Spleen (tissue), 11 donors: ENCODE measurements around the gene ZSCAN29. TPM values are rescaled to one million over a fixed set of nuclear protein-coding genes. Genes with fewer than 3 reads are reported as not detected.

ENCODE experiments used
- DNase-seq: peaks from one replicate; pipeline ENCODE4 v3.0.0-alpha.2; 2020
- H3K27ac ChIP-seq, 8 donors: fragments of 200-600 bp; sonication (generic) in 7 of 8; 1 replicate in 4 of 8; 2 replicates in 4 of 8; pipeline versions ENCODE4 v1.5.0 to v1.8.0; 2016 to 2021; ENCODE audit warnings: inconsistent platforms in 4 of 8, mild to moderate bottlenecking in 4 of 8, moderate library complexity in 1 of 8
- H3K27me3 ChIP-seq, 7 donors: fragments of 200-600 bp; sonication (generic) in 6 of 7; replicated peaks in 1 of 7; 1 replicate in 4 of 7; 2 replicates in 3 of 7; pipeline versions ENCODE4 v1.5.0 to v1.8.0; 2016 to 2021; ENCODE audit warnings: inconsistent platforms in 3 of 7, mild to moderate bottlenecking in 1 of 7
- H3K36me3 ChIP-seq, 6 donors: fragments of 200-600 bp; sonication (generic) in 5 of 6; 1 replicate in 4 of 6; 2 replicates in 2 of 6; pipeline versions ENCODE4 v1.5.0 to v1.8.0; 2016 to 2021; ENCODE audit warnings: inconsistent platforms in 2 of 6
- H3K4me1 ChIP-seq, 6 donors: fragments of 200-600 bp; sonication (generic) in 5 of 6; 1 replicate in 3 of 6; 2 replicates in 3 of 6; pipeline versions ENCODE4 v1.5.0 to v1.8.0; 2016 to 2021; ENCODE audit warnings: inconsistent platforms in 3 of 6
- H3K4me3 ChIP-seq, 8 donors: fragments of 200-600 bp; sonication (generic) in 7 of 8; 1 replicate in 4 of 8; 2 replicates in 4 of 8; pipeline versions ENCODE4 v1.5.0 to v1.8.0; 2016 to 2021; ENCODE audit warnings: inconsistent platforms in 4 of 8, mild to moderate bottlenecking in 4 of 8, moderate library complexity in 2 of 8
- H3K9me3 ChIP-seq, 8 donors: fragments of 200-600 bp; sonication (generic) in 7 of 8; 1 replicate in 4 of 8; 2 replicates in 4 of 8; pipeline versions ENCODE4 v1.5.0 to v1.8.0; 2016 to 2021; ENCODE audit warnings: inconsistent platforms in 4 of 8
- CTCF ChIP-seq, 11 experiments: fragments of 200-600 bp in 7 of 11; fragments of 450-650 bp in 4 of 11; sonication (generic) in 4 of 11; IDR thresholded peaks in 8 of 11; conservative IDR thresholded peaks in 3 of 11; 1 replicate in 7 of 11; 2 replicates in 4 of 11; pipeline versions ENCODE4 v1.4.0 to v1.8.0; 2016 to 2021; ENCODE audit warnings: antibody characterized with exemption in 11 of 11, inconsistent platforms in 4 of 11, mild to moderate bottlenecking in 1 of 11
- POLR2A ChIP-seq, 3 donors: fragments of 450-650 bp; IDR thresholded peaks; one replicate each; pipeline ENCODE4 v1.5.1; 2017; ENCODE audit warnings: antibody characterized with exemption in 3 of 3, mild to moderate bottlenecking in 1 of 3
- POLR2AphosphoS5 ChIP-seq, 3 donors: sonication (generic); formaldehyde crosslinking; IDR thresholded peaks; one replicate each; pipeline ENCODE4 v1.5.1; 2017; ENCODE audit warnings: antibody characterized with exemption in 3 of 3
- WGBS, 5 donors: extraction: QIAGEN DNeasy Blood & Tissue Kit in 3 of 5; methylation state at CpG; one replicate each; pipeline versions ENCODE4 v1.1.5 to v1.1.7; 2013 to 2018; 5-methylcytosine and 5-hydroxymethylcytosine counted together
- intact Hi-C: fragments of 100-400 bp; cut with DNase I; formaldehyde crosslinking; loops from one replicate; pipeline ENCODE4 v1.15.0; 2023; ENCODE audit warnings: low total_unique reads
- polyA plus RNA-seq, 3 donors: library from polyadenylated mRNA; stranded (reverse); fragments of 200-250 nt; gene quantifications; one replicate each; pipeline ENCODE4 v1.2.1, GENCODE V29; 2013
- total RNA-seq, 7 donors: library from RNA; depleted of rRNA in 3 of 7; stranded (reverse); fragments of >200 nt in 3 of 7; fragmentation: NEBNext Ultra II Directional in 4 of 7; extraction: Animal tissue kit (Norgen Biotek cat#: 25700) in 4 of 7; gene quantifications; one replicate each; pipeline versions ENCODE4 v1.1.0 to v1.2.1, GENCODE V29; 2016 to 2021
- donor health status: healthy with polysubstance abuse.
- donor health status: DM: no; HTN: no; CAD: no; lungs with moderate emphysema.
- donor health status: DM: no; HTN: no; CAD: no.
- donor health status: Bipolar disorder and iron deficiency.
- donor health status: healthy.
- donor health status: DM: no; HTN: no; CAD: no.
- donor health status: DM: yes; HTN: yes; CAD: no.

The ZSCAN29 gene
- total and polyA plus RNA-seq, 10 donors, result 4.6 to 33.4 (median 23.1) TPM

GRCh38 chr15:43376017-43376705, 5.3 kb upstream of the ZSCAN29 start:
- 73 to 83% (median 79%) methylated on average over 13 of the region's 13 CpGs for WGBS, 5 donors
- intact Hi-C loops, result no loop called here
- TF ChIP-seq CTCF (IDR thresholded peaks at IDR 0.05 in 8 of 11, conservative IDR thresholded peaks at IDR 0.05 in 3 of 11), result peak; percentile 6 to 77 (median 65)
- no peak for TF ChIP-seq POLR2AphosphoS5 (IDR thresholded peaks at IDR 0.05)
- peaks cover 0 to 49% (median 14%) of the 10 kb centered on the region in 6 donors for H3K36me3 ChIP-seq
- DNase-seq, result no peak
- H3K9me3 ChIP-seq, result no peaks in the 10 kb centered on the region
- no peak overlapping the region for H3K27ac ChIP-seq
- H3K4me1 ChIP-seq, result peaks cover 7 to 30% (median 22%) of the 10 kb centered on the region in 6 donors
- no peak overlapping the region for H3K4me3 ChIP-seq
- H3K27me3 ChIP-seq, result no peaks in the 10 kb centered on the region

GRCh38 chr15:43370310-43370974, 401 bp downstream of the ZSCAN29 start:
- intact Hi-C loops, result no loop called here
- Histone ChIP-seq H3K36me3 (peaks cover 0 to 26% (median 24%) of the 10 kb centered on the region in 6 donors), H3K27ac (peak overlapping the region; percentile 61 to 89 (median 79)), H3K4me1 (peaks cover 17 to 45% (median 35%) of the 10 kb centered on the region in 6 donors), H3K27me3 (no peaks in the 10 kb centered on the region), H3K9me3 (peaks cover 0 to 32% (median 7%) of the 10 kb centered on the region in 8 donors), H3K4me3 (peak overlapping the region; percentile 62 to 95 (median 89))
- 1 to 5% (median 3%) methylated on average over 27 to 45 of the region's 45 CpGs for WGBS, 5 donors
- DNase-seq, result no peak
- TF ChIP-seq CTCF (IDR thresholded peaks at IDR 0.05 in 8 of 11, conservative IDR thresholded peaks at IDR 0.05 in 3 of 11), result no peak
- no peak for TF ChIP-seq POLR2AphosphoS5 (IDR thresholded peaks at IDR 0.05)
- no peak for TF ChIP-seq POLR2A (IDR thresholded peaks at IDR 0.05)

GRCh38 chr15:43361313-43361903, 9.4 kb downstream of the ZSCAN29 start:
- Histone ChIP-seq H3K4me1 (peaks cover 0 to 2% (median 0%) of the 10 kb centered on the region in 6 donors), H3K36me3 (peaks cover 15 to 93% (median 77%) of the 10 kb centered on the region in 6 donors), H3K27me3 (no peaks in the 10 kb centered on the region), H3K27ac (no peak overlapping the region), H3K4me3 (no peak overlapping the region), H3K9me3 (peaks cover 13 to 95% (median 88%) of the 10 kb centered on the region in 8 donors)
- 97 to 99% (median 98%) methylated on average over 7 of the region's 7 CpGs for WGBS, 5 donors
- intact Hi-C loops, result no loop called here
- DNase-seq, result no peak
- TF ChIP-seq POLR2A (IDR thresholded peaks at IDR 0.05) (no peak), POLR2AphosphoS5 (IDR thresholded peaks at IDR 0.05) (no peak), CTCF (IDR thresholded peaks at IDR 0.05 in 8 of 11, conservative IDR thresholded peaks at IDR 0.05 in 3 of 11) (no peak)

- Histone ChIP-seq H3K27me3 (no peaks in the 10 kb centered on the region), H3K27ac (no peak overlapping the region), H3K4me3 (no peak overlapping the region), H3K9me3 (peaks cover 13 to 90% (median 85%) of the 10 kb centered on the region in 8 donors), H3K36me3 (peaks cover 15 to 87% (median 72%) of the 10 kb centered on the region in 6 donors), H3K4me1 (no peaks in the 10 kb centered on the region)
- intact Hi-C loops, result no loop called here
- 86 to 98% (median 96%) methylated on average over 4 of the region's 4 CpGs for WGBS, 5 donors
- no peak for DNase-seq
- TF ChIP-seq POLR2A (IDR thresholded peaks at IDR 0.05), result no peak
- TF ChIP-seq POLR2AphosphoS5 (IDR thresholded peaks at IDR 0.05), result no peak
- TF ChIP-seq CTCF (IDR thresholded peaks at IDR 0.05 in 8 of 11, conservative IDR thresholded peaks at IDR 0.05 in 3 of 11), result no peak
These were observed 10.0 kb downstream of the ZSCAN29 start for GRCh38 chr15:43360821-43361220.
